HCT116 (cell line): ENCODE results near the gene PI16. TPM values are rescaled to one million over a fixed set of nuclear protein-coding genes. Genes with fewer than 3 reads are reported as not detected.

Experiments used
- ATAC-seq: fragments of 200-7000 bp; cut with Tn5 transposase; 2 replicates; pipeline ENCODE4 v1.9.1; 2020; ENCODE audit warnings: mild to moderate bottlenecking, moderate library complexity
- BruUV-seq: library from RNA; stranded (reverse); fragments of 400-500 nt; replicated peaks from 2 replicates; lab custom pipeline; 2021; lab: Mats Ljungman, UMichigan
- CTCF ChIA-PET: fragments of 300-600 bp; sonication (Branson Sonifier 250); formaldehyde crosslinking; loops from one replicate; lab custom pipeline; 2021; ENCODE audit warnings: antibody characterized with exemption; lab: Charles Lee
- POLR2A ChIA-PET: fragments of 300-600, 350-600 bp; sonication (Branson Sonifier 250); formaldehyde crosslinking; loops from one replicate; lab custom pipeline; 2021; ENCODE audit warnings: antibody characterized with exemption; lab: Charles Lee
- RAD21 ChIA-PET, 2 experiments: fragments of 300-600 bp; sonication (Branson Sonifier 250); formaldehyde crosslinking; loops; one replicate each; lab custom pipeline; 2023; ENCODE audit warnings: low total read pairs in 2 of 2; ENCODE audit not compliant: uncharacterized antibody in 2 of 2, unreplicated experiment in 2 of 2, low non-redundant PET in 1 of 2; lab: Charles Lee
- DNase-seq: peaks from one replicate; pipeline ENCODE4 v3.0.0-alpha.2; 2010; ENCODE audit warnings: low read depth, low spot score
- H2AFZ ChIP-seq: fragments of 200-600 bp; shearing (Covaris generic), sonication (generic); 2 replicates; pipeline ENCODE4 v1.6.1; 2017; ENCODE audit warnings: low read depth, mixed run types, mixed read lengths, antibody characterized with exemption, low read length; ENCODE audit not compliant: poor library complexity, severe bottlenecking
- H3K27ac ChIP-seq: 2 replicates; pipeline ENCODE4 v1.5.1; 2012; ENCODE audit warnings: low read depth, low read length
- H3K27me3 ChIP-seq: fragments of 200-600 bp; sonication (generic); 2 replicates; pipeline ENCODE4 v1.6.1; 2016; ENCODE audit warnings: mixed run types, low read length, mixed read lengths; ENCODE audit not compliant: insufficient read depth
- H3K36me3 ChIP-seq, 2 experiments: fragments of 200-500 bp in 1 of 2; fragments of 200-600 bp in 1 of 2; sonication (Bioruptor generic) in 1 of 2; sonication (generic) in 1 of 2; 2 replicates each; pipeline versions ENCODE4 v1.5.1 to v1.6.1; 2014 to 2016; ENCODE audit warnings: low read length in 2 of 2, inconsistent platforms in 1 of 2, mixed read lengths in 1 of 2, mixed run types in 1 of 2; ENCODE audit not compliant: insufficient read depth in 2 of 2, control insufficient read depth in 1 of 2
- H3K4me1 ChIP-seq, 2 experiments: fragments of 200-600 bp in 1 of 2; sonication (generic) in 1 of 2; 2 replicates each; pipeline versions ENCODE4 v1.5.1 to v1.6.1; 2012 to 2017; ENCODE audit warnings: low read length in 2 of 2, inconsistent platforms in 1 of 2, mild to moderate bottlenecking in 1 of 2, mixed read lengths in 1 of 2, mixed run types in 1 of 2, moderate library complexity in 1 of 2; ENCODE audit not compliant: insufficient read depth in 2 of 2, control insufficient read depth in 1 of 2
- H3K4me2 ChIP-seq: fragments of 200-600 bp; sonication (generic); 2 replicates; pipeline ENCODE4 v1.6.1; 2017; ENCODE audit warnings: mixed run types, low read length, mixed read lengths
- H3K4me3 ChIP-seq, 2 experiments: fragments of 200-600 bp in 1 of 2; sonication (generic) in 1 of 2; replicated peaks in 1 of 2; 2 replicates each; pipeline ENCODE4 v1.5.1; 2011 to 2016; ENCODE audit warnings: low read length in 2 of 2, control low read depth in 1 of 2, low read depth in 1 of 2, mild to moderate bottlenecking in 1 of 2, mixed read lengths in 1 of 2, mixed run types in 1 of 2
- H3K79me2 ChIP-seq: fragments of 200-600 bp; sonication (generic); 2 replicates; pipeline ENCODE4 v1.6.1; 2017; ENCODE audit warnings: mild to moderate bottlenecking, mixed run types, low read length, moderate library complexity, mixed read lengths; ENCODE audit not compliant: insufficient read depth
- H3K9ac ChIP-seq: fragments of 200-600 bp; sonication (generic); 2 replicates; pipeline ENCODE4 v1.6.1; 2016; ENCODE audit warnings: low read length, mixed read lengths
- H3K9me2 ChIP-seq: fragments of 200-600 bp; sonication (generic), shearing (Covaris generic); 2 replicates; pipeline ENCODE4 v1.6.1; 2017; ENCODE audit warnings: mixed run types, mild to moderate bottlenecking, moderate library complexity; ENCODE audit not compliant: insufficient read depth
- H3K9me3 ChIP-seq, 2 experiments: fragments of 200-500 bp in 1 of 2; fragments of 200-600 bp in 1 of 2; sonication (Bioruptor generic) in 1 of 2; sonication (generic) in 1 of 2; 2 replicates each; pipeline ENCODE4 v1.6.1; 2014 to 2017; ENCODE audit warnings: low read length in 2 of 2, mixed read lengths in 2 of 2, inconsistent platforms in 1 of 2, low read depth in 1 of 2, mild to moderate bottlenecking in 1 of 2, mixed run types in 1 of 2, moderate library complexity in 1 of 2; ENCODE audit not compliant: control insufficient read depth in 1 of 2, insufficient read depth in 1 of 2
- H4K20me1 ChIP-seq: fragments of 200-600 bp; sonication (generic), shearing (Covaris generic); 2 replicates; pipeline ENCODE4 v1.6.1; 2017; ENCODE audit warnings: mixed run types, mild to moderate bottlenecking, moderate library complexity; ENCODE audit not compliant: insufficient read depth
- EZH2phosphoT487 ChIP-seq: fragments of 200-600 bp; IDR thresholded peaks from 2 replicates; pipeline ENCODE4 v1.6.1; 2018; ENCODE audit warnings: antibody characterized with exemption, borderline replicate concordance
- POLR2A ChIP-seq: IDR thresholded peaks from 2 replicates; pipeline ENCODE4 v1.7.0; 2011; ENCODE audit warnings: borderline replicate concordance; ENCODE audit not compliant: insufficient read depth, insufficient read length; ENCODE audit errors: extremely low read depth
- POLR2AphosphoS5 ChIP-seq: IDR thresholded peaks from 2 replicates; pipeline ENCODE4 v1.6.1; 2011; ENCODE audit warnings: mild to moderate bottlenecking, low read depth, low read length, moderate library complexity
- SIN3A ChIP-seq: IDR thresholded peaks from 2 replicates; pipeline ENCODE4 v1.6.1; 2012; ENCODE audit warnings: low read depth
- SRF ChIP-seq: IDR thresholded peaks from 2 replicates; pipeline ENCODE4 v1.6.1; 2012; ENCODE audit warnings: low read depth
- ZBTB33 ChIP-seq: IDR thresholded peaks from 2 replicates; pipeline ENCODE4 v1.6.1; 2011; ENCODE audit warnings: mild to moderate bottlenecking, low read length, moderate library complexity; ENCODE audit not compliant: insufficient replicate concordance; ENCODE audit errors: extremely low read depth
- ZNF274 ChIP-seq: fragments of 200-500 bp; sonication (Bioruptor generic); IDR thresholded peaks from 2 replicates; pipeline ENCODE4 v1.6.1; 2014; ENCODE audit warnings: mild to moderate bottlenecking, low read depth, low read length, inconsistent platforms
- intact Hi-C: fragments of 100-400 bp; cut with micrococcal nuclease; formaldehyde crosslinking; loops from 2 replicates; pipeline ENCODE4 v1.10.0; 2022
- total RNA-seq: library from RNA; stranded (reverse); gene quantifications from one replicate; pipeline ENCODE4 v1.2.1, GENCODE V29; 2021; ENCODE audit not compliant: unreplicated experiment
- TF ChIP-seq, protein P1 (sequence below), 3 experiments: fragments of 200-600 bp in 1 of 3; sonication (generic) in 1 of 3; IDR thresholded peaks in 2 of 3; conservative IDR thresholded peaks in 1 of 3; 2 replicates each; pipeline ENCODE4 v1.5.1; 2012 to 2017; ENCODE audit warnings: low read depth in 2 of 3, low read length in 2 of 3, antibody characterized with exemption in 1 of 3, borderline replicate concordance in 1 of 3, control low read depth in 1 of 3, mild to moderate bottlenecking in 1 of 3, mixed read lengths in 1 of 3, mixed run types in 1 of 3, moderate library complexity in 1 of 3; ENCODE audit not compliant: insufficient read depth in 1 of 3
- TF ChIP-seq, protein P2 (sequence below): IDR thresholded peaks from 2 replicates; pipeline ENCODE4 v1.6.1; 2012

PI16 gene
- total RNA-seq, 1 experiment from 2014 or later, result 0.59 TPM

GRCh38 chr6:36967301-36967700 is 12.8 kb downstream of the PI16 start (continued):
- TF ChIP-seq ZBTB33 (no peak), ZNF274 (no peak), SIN3A (no peak), EZH2phosphoT487 (no peak), POLR2AphosphoS5 (no peak)
- TF ChIP-seq, protein P1, sequence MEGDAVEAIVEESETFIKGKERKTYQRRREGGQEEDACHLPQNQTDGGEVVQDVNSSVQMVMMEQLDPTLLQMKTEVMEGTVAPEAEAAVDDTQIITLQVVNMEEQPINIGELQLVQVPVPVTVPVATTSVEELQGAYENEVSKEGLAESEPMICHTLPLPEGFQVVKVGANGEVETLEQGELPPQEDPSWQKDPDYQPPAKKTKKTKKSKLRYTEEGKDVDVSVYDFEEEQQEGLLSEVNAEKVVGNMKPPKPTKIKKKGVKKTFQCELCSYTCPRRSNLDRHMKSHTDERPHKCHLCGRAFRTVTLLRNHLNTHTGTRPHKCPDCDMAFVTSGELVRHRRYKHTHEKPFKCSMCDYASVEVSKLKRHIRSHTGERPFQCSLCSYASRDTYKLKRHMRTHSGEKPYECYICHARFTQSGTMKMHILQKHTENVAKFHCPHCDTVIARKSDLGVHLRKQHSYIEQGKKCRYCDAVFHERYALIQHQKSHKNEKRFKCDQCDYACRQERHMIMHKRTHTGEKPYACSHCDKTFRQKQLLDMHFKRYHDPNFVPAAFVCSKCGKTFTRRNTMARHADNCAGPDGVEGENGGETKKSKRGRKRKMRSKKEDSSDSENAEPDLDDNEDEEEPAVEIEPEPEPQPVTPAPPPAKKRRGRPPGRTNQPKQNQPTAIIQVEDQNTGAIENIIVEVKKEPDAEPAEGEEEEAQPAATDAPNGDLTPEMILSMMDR (IDR thresholded peaks at IDR 0.05 in 2 of 3, conservative IDR thresholded peaks at IDR 0.05 in 1 of 3; ENCODE audit: borderline replicate concordance in 1 of 3, insufficient read depth in 1 of 3, low read depth in 2 of 3, low read length in 2 of 3), result no peak
- TF ChIP-seq, protein P2, sequence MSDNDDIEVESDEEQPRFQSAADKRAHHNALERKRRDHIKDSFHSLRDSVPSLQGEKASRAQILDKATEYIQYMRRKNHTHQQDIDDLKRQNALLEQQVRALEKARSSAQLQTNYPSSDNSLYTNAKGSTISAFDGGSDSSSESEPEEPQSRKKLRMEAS, result no peak

GRCh38 chr6:36967757-36968156 is 13.2 kb downstream of the PI16 start:
- intact Hi-C loops, result no loop called here
- POLR2A ChIA-PET, result no interaction called here
- BruUV-seq, result no TSS peak
- CTCF ChIA-PET, result no interaction called here
- Histone ChIP-seq H3K36me3 (peaks cover 36 to 51% of the 10 kb centered on the region in 2 experiments), H3K4me3 (no peak overlapping the region)
- DNase-seq, result no peak
- TF ChIP-seq POLR2AphosphoS5 (no peak), POLR2A (no peak), SRF (no peak)
- TF ChIP-seq, all 23 proteins: peak for 0
- Histone ChIP-seq H3K9me3 (no peaks in the 10 kb centered on the region), H3K4me1 (peaks cover 3 to 14% of the 10 kb centered on the region in 2 experiments; a peak in 3 of 4 replicates), H3K79me2 (no peaks in the 10 kb centered on the region; the same call in 1 of the 2 replicates), H3K9me2 (no peaks in the 10 kb centered on the region), H4K20me1 (no peaks in the 10 kb centered on the region), H3K27ac (no peak overlapping the region), H3K4me2 (no peak overlapping the region), H3K9ac (no peak overlapping the region), H3K27me3 (no peaks in the 10 kb centered on the region), H2AFZ (no peak overlapping the region)
- RAD21 ChIA-PET, result no interaction called here
- no peak for ATAC-seq
